Measurements from ENCODE around the gene PRDM10.
"Not testable (repeated sequence)": the region's sequence is repeated elsewhere in the genome, so short reads cannot be mapped to it uniquely, and the experiment has no call there.

The PRDM10 gene

DNA sequence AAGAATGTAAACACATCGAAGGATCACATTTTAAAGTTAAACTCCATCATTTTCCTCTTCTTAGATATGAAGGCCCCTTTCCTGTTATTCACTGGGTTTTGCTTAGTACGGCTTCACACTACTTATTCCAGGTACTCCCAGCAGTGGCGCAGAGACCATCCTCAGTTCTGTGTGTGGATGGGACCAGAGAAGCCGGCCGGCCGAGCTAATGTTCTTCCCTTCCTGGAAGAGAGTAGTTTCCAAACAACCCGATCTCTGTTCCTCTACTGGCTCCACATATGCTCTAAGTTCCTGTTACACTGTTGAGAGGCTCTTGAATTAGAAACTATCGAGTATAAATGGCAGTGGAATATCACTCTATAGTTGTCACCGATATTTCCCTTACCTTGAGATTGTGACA lies 106.6 kb downstream of the PRDM10 start:
- DNase-seq (ENCODE audit: low read depth in 2 of 3, low spot score in 1 of 3): no peak

DNA sequence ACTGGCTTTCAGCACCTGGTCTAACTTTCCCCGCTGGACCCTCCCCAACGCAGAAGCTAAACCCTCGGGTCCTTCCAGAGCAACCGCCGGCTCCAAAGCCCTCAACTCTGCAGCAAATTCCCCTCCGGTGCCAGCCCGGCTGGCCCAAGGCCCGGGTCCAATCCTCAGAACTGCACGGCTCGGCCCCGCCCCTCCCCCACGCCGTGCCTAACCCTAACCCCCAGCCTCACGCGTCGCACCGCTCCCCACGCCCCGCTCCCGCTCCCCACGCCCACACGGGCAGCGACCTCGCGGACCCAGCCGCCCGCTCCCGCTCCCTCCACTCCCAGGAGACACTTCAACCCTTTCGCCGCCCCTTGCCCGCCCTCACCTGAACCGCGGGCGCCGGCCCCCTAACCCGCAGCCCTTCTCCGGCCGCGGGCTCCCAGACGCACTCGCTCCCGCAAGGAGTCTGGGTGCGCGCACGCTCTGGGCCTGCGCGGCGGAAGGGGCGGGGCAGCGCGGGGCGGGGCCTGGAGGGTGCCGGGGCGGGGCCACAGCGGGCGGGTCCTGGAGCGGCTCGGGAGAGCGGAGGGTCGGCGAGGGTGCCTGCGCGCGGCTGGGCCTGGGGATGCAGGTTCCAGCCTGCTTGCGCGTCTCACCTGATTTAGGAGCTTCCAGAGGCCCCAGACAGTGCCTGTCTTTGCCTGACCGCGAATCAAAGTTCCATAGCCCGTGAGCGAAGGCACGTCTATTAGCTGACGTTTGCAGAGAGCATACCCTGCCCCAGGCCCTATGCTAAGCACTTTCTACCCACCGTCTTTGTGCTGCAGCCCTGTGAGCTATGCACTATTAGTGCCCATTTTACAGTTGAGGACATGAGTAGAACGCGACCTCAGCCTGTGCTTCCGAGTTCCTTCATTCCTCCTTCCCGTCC lies 107.3 kb downstream of the PRDM10 start, which contains the start of gene NFRKB:
TSS of gene NFRKB (minus strand) at position 453 of the 916 bp plus-strand sequence. CDS start 2,729 bp downstream, outside the sequence.
- DNase-seq (ENCODE audit: low read depth in 2 of 3, low spot score in 1 of 3): peak; percentile 74 to 83 (median 83)

DNA sequence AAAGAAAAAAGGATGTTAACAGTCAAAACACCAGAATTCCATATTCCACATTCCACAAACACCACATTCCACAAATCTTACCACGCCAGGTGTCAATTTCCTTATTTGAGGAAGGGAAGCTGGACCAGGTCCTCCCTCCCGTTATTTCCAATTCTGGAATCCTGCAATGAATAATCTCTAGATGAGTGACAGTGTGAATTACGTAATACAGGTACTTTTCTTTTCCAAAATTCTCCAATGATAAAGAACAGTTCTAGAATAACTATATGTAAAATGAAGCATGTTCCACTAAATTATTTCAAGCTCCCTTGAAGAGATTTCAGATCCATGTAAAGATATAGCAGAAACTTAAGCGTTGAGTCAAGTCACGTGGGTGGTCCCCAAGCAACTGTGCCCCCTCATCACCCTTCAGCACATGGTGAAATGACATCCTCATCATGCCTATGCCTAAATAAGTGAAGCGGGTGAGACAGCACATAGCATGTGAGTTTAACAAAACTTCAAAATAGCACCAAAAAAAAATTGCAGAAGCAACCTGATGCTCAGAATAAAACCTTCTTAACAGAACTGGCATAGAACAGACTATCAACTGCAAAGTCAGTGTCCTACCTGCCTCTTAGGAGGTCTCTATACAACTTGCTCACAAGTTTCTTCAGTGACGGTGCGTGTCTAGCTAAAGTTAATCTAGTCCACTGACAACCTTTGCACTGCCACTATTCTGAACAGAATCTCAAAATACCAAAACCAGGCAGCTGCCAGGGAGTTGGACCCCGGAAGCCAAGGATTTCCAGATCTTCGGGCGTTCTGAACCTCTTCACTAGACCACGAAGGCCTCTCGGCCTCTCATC lies 108.1 kb downstream of the PRDM10 start:
- DNase-seq (ENCODE audit: low read depth in 2 of 3, low spot score in 1 of 3): no peak

DNA sequence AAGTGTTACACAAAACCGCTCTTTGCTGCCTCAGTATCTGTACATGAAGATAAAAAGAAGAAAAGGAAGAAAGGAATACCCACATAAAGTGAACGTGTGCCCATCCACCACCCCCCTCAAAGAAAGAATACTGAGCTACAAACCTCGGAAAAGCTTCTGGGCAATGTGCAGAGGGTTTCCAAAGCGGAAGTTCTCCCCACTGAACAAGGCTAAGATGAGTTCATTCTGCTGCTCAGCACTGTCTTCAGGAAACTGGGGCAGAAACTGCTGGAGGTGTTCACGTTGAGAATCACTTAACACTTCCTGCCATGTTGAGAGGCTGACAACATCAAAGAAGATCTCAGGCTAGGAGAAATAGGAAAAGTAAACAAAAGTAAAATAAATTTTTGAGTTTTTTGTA lies 114.2 kb downstream of the PRDM10 start:
- DNase-seq (ENCODE audit: low read depth in 2 of 3, low spot score in 1 of 3): no peak

DNA sequence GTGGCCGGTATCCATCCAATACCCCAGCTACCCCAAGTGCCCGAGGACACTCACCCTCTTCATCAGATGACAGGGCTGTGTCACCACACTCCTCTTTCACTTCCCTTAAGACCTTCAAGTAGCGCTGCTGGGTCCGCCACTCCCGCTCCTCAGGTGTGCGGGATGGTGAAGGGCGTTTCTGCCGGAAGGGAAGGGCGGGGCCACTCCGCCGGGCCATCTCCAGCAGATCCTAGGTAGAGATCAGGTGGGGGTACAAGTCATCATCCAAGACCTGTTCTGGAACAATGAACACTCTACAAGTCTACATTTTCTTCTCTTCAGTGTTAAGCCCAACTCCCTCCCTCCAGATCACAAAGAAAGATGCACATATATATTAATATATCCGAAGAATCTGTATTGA lies 117.3 kb downstream of the PRDM10 start:
- no peak for DNase-seq (ENCODE audit: low read depth in 2 of 3, low spot score in 1 of 3)

DNA sequence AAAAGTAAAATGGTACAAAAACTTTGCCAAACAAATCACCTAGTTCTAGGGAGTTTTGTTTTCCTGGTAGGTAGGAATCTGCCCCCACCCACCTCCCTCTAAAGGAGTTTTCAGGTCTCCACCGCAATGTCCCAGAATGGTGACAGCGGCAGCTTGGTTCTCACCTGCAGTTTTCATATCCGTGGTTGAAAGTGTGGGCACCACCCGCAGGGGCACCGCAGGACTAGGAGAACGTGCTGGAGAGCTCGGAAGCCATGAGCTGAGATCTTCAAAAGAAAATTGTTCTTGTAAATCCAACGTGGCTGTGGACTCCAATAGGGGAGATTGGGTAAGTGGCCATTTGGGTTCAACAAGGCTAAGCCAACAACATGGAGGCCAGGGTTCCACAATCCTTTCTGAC lies 118.1 kb downstream of the PRDM10 start:
- DNase-seq (ENCODE audit: low read depth in 2 of 3, low spot score in 1 of 3): no peak

DNA sequence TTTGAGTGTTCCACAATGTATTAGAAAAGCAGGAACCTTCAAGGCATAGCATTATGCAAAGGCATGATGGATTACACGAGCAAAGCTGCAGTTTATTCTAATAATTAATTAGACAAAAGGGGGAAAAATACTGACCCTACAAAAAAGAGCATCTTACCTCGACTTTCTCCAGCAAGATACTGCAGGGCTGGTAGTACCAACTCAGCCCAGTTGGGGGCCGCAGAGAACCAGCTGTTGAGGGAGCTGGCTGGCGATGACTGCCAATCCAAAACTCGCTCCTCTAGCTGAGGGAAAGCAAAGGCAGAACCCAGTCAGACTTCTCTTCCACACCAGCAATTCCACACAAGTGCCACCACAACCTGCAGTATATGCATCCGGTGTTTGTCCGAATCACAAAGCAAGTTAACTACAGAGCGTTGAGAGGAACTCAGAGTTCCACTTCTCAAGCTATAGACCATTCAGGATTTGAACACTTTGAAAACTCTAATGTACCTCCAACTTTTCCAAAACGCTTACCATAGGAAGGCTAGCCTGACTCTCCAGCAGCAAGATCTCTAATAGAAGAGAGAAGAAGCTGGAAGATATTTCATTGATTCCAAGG lies 121.0 kb downstream of the PRDM10 start:
- peak in 2 of 3 donors; percentile 16 to 27 for DNase-seq (ENCODE audit: low read depth in 2 of 3, low spot score in 1 of 3)

DNA sequence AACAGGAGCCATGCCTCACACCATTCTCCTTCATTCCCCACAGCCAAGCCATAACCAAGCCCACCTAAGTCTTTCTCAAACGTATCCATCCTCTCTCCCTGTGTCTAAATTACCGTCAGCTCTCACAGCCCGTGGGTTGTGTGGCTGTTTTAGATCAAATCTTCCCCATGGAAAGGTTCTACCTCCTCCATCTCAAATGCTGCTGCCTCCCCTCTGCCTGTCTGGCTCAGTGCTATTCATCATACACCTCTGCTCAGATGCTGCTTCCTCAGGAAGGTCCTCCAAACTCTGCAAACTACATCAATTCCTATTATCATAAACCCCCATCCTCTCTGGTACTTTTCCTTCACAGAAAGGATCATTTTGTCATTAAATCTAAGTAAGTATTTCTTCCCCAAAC lies 122.3 kb downstream of the PRDM10 start:
- DNase-seq (ENCODE audit: low read depth in 2 of 3, low spot score in 1 of 3): no peak

DNA sequence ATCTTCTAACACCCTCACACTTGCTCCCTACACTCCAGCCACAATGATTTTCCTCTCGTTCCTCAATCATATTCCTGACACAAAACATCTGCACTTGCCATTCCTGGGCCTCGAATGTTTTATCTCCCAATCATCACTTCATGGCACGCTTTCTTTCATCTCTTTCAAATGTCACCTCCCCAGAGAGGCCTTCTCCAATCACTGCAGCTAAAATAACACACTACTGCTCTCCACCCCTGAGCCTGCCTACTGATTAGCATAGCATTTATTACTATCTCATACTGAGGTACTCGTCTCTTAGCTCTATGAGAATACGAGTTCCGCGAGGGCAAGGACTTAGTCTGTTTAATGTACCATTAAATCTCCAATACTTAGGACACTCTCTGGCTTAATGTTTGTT lies 130.7 kb downstream of the PRDM10 start:
- no peak for DNase-seq (ENCODE audit: low read depth in 2 of 3, low spot score in 1 of 3)

DNA sequence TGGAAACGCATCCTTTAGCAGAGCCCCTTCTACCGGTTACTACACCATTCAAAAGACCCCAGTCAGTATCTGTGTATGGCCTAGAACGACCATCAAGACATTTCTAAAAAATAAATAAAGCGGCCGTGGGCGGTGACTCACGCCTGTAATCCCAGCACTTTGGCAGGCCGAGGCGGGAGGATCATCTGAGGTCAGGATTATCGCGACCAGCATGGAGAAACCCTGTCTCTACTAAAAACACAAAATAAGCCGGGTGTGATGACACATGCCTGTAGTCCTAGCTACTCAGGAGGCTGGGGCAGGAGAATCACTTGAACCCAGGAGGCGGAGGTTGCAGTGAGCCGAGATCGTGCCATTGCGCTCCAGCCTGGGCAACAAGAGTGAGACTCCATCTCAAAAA lies 134.0 kb downstream of the PRDM10 start:
- not testable (repeated sequence) for DNase-seq (ENCODE audit: low read depth in 2 of 3, low spot score in 1 of 3)

DNA sequence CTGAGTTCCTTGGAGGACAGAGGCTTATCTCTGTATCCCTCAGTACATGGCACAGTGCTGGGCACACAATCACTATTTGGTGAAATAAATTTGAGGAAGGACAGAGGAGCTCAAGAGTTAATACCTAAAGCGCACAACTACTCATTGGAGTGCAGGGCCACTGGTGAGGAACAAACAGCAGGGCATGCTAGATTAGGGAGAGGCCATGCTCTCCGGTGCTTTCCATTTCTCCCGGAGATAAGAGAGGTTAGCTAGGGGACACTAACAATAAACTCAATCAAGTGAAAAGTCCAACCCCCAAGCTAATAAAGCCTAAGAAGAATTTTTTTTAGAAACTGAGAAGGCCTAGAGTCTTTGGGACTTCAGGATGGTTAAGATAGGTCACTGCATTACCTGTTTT lies 136.3 kb downstream of the PRDM10 start:
- DNase-seq (ENCODE audit: low read depth in 2 of 3, low spot score in 1 of 3): no peak

DNA sequence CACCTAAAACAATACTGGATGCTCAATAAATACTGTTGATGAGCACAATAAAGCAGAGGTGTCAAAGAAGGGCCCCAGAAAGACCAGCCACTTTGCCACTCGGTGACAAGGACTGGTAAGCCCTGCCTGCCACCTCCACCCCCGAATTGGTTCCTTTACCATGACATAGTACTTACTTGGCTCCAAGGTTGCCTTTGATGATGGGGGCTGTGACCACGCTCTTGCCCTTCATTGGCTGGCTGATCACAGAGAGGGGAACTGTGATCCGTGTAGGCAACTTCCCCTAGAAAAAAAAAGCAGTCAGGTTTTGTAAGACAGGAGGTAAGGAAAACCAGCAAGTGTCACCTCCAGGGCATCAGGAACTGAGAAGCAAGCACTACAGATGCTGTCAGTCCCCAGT lies 136.9 kb downstream of the PRDM10 start:
- DNase-seq (ENCODE audit: low read depth in 2 of 3, low spot score in 1 of 3): no peak

DNA sequence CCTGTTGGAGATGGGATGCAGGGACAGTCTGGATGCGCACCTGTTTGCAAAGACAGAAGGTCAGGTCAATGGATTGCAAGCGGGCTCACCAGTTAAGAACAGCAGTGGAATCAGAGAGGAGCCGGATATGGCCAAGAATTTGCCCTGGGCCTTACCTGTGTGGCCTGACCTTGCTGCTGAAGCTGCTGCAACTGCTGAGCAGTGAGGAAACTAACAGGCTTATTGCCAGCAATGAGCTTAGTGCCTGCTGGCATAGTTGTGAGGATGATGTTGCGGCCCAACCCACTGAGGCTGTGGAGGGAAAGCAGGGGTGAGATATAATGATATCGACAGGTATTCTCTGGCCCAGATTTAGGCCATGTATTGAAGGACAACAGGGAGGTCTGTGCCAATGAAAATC lies 137.8 kb downstream of the PRDM10 start:
- no peak for DNase-seq (ENCODE audit: low read depth in 2 of 3, low spot score in 1 of 3)

DNA sequence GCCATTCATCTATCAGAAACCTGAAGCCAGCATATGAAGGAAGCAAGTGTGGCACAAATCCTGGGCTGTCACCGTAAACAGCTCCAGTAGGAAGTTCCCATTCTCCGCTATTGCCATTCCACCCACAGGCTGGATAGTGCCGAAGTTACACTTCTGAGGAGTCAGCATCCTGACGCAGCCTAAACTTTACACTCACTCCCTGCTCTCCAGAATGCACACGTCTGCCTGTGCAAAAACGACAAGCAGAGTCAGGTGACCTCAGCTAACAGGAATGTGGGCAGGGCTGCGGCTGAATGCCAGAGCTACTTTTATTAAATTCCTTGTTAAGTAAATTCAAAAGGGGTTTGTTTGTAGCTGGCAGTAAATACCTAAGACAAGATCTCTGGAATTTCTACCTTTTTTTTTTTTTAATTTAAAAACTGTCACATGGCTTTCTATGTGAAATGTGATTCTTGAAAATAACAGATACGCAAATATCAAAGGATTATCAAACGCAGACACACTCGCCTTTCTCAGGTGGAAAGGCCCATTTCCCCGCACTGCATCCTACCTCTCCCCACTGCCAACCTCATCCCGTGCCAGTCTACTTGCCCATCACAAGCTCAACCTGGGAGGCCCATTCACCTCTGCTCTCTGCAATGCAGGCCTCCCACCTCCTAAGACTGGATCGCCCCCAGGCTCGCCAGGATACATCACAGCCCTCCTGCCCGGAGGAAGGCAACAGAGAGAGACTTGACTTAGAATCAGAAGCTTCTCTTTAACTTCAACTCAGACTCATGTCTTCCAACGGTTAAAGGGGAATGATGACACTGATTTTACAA lies 140.7 kb downstream of the PRDM10 start:
- DNase-seq (ENCODE audit: low read depth in 2 of 3, low spot score in 1 of 3): no peak

DNA sequence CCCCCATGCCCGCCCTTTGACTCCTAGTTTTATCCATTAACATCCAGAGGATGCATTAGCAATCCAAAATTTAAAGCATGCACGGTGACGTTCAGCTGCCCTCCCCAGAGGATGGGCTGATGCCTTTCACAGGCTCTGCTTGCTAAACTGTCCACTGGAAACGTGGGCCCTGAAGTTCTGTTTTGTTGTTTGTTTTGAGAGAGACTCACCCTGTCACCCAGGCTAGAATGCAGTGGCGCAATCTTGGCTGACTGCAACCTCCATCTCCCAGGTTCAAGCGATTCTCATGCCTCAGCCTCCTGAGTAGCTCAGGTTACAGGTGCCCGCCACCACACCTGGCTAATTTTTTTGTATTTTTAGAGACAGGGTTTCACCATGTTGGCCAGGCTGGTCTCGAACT lies 146.6 kb downstream of the PRDM10 start:
- no peak for DNase-seq (ENCODE audit: low read depth in 2 of 3, low spot score in 1 of 3)

DNA sequence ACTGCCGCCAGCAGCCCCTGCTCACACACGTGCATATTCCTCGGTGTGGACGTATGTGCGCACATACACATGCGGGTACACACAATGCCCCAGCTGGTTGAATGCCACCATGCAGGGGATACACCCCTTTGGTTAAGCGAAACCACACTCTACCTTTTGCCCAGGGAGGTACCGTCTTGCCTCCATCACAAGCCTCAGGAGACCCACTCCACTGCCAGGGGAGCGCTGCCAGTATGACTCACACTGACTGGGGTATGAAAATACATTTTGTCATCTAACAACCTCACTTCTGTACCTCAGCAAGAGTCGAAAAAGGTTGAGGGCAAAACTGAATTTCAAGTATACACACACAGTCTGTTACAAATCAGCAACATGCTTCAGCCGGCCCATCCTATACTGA lies 147.5 kb downstream of the PRDM10 start:
- no peak for DNase-seq (ENCODE audit: low read depth in 2 of 3, low spot score in 1 of 3)

DNA sequence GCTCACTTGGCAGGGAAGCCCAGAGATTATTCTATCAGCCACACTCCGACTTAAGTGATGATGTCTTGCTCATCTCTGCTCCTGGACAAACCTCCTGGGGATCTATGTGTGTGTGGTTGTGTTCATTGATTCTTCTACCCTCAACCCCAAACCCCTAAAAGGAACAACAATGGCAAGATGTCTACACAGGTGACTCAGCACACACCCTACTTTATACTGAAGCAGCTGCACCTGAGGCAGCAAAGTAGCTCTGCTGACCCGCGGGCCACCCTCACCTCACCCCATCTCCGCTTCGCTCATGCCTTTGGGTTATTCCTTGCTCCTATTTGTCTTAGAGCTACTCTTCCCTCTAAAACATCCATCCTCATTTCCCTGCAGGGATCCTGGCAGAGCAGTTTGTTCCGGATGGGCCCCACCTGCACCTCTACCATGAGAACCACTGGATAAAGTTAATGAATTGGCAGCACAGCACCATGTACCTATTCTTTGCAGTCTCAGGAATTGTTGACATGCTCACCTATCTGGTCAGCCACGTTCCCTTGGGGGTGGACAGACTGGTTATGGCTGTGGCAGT lies 148.3 kb downstream of the PRDM10 start:
- DNase-seq (ENCODE audit: low read depth in 2 of 3, low spot score in 1 of 3): no peak

DNA sequence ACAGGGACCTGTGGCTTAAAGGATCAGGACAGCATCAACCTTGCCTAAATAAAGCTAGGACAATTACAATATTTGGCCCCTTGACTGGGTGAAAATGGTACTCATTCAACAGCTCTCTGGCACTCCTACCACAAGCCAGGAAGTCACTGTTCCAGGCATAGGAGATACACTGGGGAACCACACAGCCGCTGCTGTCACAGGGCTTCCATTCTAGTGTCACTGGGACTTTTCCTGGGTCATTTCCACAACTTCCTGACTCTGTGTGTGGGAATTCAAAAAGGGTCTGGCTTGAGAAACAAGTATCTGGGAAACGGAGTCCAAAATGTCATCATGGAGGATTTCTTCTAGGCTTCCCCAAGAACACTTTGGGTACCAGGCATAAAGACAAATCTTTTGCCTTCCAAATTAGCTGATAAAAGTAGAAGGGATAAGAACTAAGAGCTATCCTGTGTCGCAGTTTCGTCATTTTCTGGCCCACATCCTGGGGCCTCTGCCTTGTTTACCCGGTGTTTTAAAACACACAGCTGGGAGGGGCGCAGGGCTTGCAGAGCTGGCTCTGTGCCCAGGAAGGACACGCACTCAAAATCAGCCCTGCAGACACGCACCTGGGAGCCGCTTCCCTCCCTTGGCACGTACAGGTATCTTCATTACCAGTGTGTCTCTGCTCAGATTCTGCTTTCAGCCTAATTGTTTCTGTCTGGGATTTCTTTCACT lies 149.0 kb downstream of the PRDM10 start:
- DNase-seq (ENCODE audit: low read depth in 2 of 3, low spot score in 1 of 3): peak in 2 of 3 donors; percentile 7 to 18

DNA sequence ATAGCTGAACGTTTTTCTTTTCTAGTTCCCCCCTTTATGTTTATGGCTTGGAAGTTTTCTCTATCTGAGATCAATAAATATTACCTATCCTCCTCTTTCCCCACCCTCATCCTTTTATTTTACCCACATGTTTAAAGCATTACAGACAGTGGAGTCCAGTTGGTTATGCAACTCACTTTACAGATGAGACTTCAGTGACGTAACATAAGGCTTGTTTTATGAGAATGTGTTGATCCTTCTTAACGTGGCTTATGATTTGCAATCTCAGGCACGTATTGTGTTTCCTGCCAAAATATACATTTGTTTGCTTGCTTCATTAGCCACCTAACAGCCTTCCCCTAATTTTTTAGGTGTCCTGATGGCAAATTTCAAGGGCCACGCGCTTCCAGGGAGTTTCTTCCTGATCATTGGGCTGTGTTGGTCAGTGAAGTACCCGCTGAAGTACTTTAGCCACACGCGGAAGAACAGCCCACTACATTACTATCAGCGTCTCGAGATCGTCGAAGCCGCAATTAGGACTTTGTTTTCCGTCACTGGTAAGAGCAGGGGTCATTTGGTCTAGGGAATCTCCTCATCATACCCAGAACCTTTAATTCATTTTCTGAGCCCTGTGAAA lies 150.4 kb downstream of the PRDM10 start:
- DNase-seq (ENCODE audit: low read depth in 2 of 3, low spot score in 1 of 3): no peak
